ENCODE data around the gene ARID3A. TPM values are rescaled to one million over a fixed set of nuclear protein-coding genes. Genes with fewer than 3 reads are reported as not detected.

Gene ARID3A
- total RNA-seq, 1 experiment from 2014 or later, result 28.9 TPM

DNA sequence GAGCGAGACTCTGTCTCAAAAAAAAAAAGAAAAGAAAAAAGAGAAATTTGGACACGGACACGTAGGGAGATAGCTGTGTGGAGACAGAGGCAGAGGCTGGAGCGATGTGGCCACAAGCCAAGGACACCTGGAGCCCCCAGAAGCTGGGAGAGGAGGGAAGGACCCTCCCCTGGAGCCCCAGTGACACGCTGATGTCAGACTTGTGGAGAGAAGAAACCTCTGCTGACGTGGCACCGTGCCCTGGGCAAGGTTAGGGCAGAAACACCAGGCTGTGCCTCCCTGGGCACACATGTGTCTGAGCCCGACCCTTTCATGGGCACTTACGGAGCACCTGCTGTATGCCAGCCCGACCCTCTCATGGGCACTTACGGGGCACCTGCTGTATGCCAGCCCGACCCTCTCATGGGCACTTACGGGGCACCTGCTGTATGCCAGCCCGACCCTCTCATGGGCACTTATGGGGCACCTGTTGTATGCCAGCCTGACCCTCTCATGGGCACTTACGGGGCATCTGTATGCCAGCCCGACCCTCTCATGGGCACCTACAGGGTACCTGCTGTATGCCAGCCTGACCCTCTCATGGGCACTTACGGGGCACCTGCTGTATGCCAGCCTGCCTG lies 17.8 kb downstream of the ARID3A start:
- no peaks in the 10 kb centered on the region for H3K27me3 ChIP-seq (ENCODE audit: control insufficient read depth, insufficient read depth, low read length)
- in situ Hi-C loops (cut with HindIII; ENCODE audit: low pct_unique_long_range_greater_than_20kb, low sequenced_read_pairs), result no loop called here
- no peaks in the 10 kb centered on the region for H3K9me3 ChIP-seq (ENCODE audit: control insufficient read depth, insufficient read depth, low read depth, low read length)
- CTCF ChIA-PET, result no interaction called here
- ATAC-seq, result no peak
- H3K4me3 ChIP-seq (ENCODE audit: low read depth in 2 of 2, low read length in 2 of 2), result no peak overlapping the region
- DNase-seq (ENCODE audit: low read depth, low spot score), result no peak
- no peak overlapping the region for H3K27ac ChIP-seq (ENCODE audit: low read length)
- no peaks in the 10 kb centered on the region for H3K36me3 ChIP-seq (ENCODE audit: control insufficient read depth, insufficient read depth, low read length)
- BruUV-seq (replicated peaks), result no TSS peak
- TF ChIP-seq REST (IDR thresholded peaks at IDR 0.05; ENCODE audit: insufficient read depth in 1 of 2, low read depth in 2 of 2, low read length in 1 of 2) (no peak), SIN3A (IDR thresholded peaks at IDR 0.05; ENCODE audit: borderline replicate concordance, insufficient read depth, low read depth, low read length) (no peak), POLR2AphosphoS5 (IDR thresholded peaks at IDR 0.05; ENCODE audit: low read depth, low read length) (no peak), TCF7L2 (IDR thresholded peaks at IDR 0.05; ENCODE audit: low read depth, low read length) (no peak)
- TF ChIP-seq, protein P1, sequence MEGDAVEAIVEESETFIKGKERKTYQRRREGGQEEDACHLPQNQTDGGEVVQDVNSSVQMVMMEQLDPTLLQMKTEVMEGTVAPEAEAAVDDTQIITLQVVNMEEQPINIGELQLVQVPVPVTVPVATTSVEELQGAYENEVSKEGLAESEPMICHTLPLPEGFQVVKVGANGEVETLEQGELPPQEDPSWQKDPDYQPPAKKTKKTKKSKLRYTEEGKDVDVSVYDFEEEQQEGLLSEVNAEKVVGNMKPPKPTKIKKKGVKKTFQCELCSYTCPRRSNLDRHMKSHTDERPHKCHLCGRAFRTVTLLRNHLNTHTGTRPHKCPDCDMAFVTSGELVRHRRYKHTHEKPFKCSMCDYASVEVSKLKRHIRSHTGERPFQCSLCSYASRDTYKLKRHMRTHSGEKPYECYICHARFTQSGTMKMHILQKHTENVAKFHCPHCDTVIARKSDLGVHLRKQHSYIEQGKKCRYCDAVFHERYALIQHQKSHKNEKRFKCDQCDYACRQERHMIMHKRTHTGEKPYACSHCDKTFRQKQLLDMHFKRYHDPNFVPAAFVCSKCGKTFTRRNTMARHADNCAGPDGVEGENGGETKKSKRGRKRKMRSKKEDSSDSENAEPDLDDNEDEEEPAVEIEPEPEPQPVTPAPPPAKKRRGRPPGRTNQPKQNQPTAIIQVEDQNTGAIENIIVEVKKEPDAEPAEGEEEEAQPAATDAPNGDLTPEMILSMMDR (IDR thresholded peaks at IDR 0.05), result no peak
- intact Hi-C loops (cut with micrococcal nuclease; ENCODE audit: unreplicated experiment), result no loop called here
- POLR2A ChIA-PET, result interaction anchor here (0.7 kb wide), 1 partner anchor 1621 kb away, joined by 3 read pairs; no protein-coding TSS in a partner anchor
- H3K4me1 ChIP-seq (ENCODE audit: control insufficient read depth, insufficient read depth, low read length), result peaks cover 5% of the 10 kb centered on the region

DNA sequence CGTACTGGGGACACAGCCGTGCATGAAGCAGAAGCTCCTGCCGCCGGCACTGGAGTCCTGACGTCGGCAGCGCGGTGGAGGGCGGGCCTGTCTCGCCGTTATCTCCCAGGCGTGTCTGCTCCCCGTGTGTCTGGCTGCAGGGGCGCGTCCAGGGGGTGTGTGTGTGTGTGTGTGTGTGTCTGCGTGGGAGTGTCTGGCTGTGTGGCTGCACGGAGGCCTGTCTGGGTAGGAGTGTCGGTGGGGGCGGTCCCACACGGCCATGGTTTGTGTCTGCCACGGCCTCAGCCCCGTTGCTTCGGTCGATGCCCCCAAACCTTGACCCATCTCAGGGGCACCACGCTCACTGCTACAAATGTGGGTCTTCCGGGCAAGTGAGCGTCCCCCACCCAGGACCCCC lies 18.3 kb downstream of the ARID3A start:
- ChIA-PET CTCF (no interaction called here), POLR2A (no interaction called here)
- in situ Hi-C loops (cut with HindIII; ENCODE audit: low pct_unique_long_range_greater_than_20kb, low sequenced_read_pairs), result no loop called here
- no peaks in the 10 kb centered on the region for H3K9me3 ChIP-seq (ENCODE audit: control insufficient read depth, insufficient read depth, low read depth, low read length)
- BruUV-seq (replicated peaks), result no TSS peak
- TF ChIP-seq REST (IDR thresholded peaks at IDR 0.05; ENCODE audit: insufficient read depth in 1 of 2, low read depth in 2 of 2, low read length in 1 of 2), result no peak
- TF ChIP-seq SIN3A (IDR thresholded peaks at IDR 0.05; ENCODE audit: borderline replicate concordance, insufficient read depth, low read depth, low read length), result no peak
- TF ChIP-seq POLR2AphosphoS5 (IDR thresholded peaks at IDR 0.05; ENCODE audit: low read depth, low read length), result no peak
- TF ChIP-seq, protein P1 (IDR thresholded peaks at IDR 0.05), result no peak
- no peaks in the 10 kb centered on the region for H3K36me3 ChIP-seq (ENCODE audit: control insufficient read depth, insufficient read depth, low read length)
- H3K27me3 ChIP-seq (ENCODE audit: control insufficient read depth, insufficient read depth, low read length), result no peaks in the 10 kb centered on the region
- no peak overlapping the region for H3K27ac ChIP-seq (ENCODE audit: low read length)
- no peak overlapping the region for H3K4me3 ChIP-seq (ENCODE audit: low read depth in 2 of 2, low read length in 2 of 2)
- peaks cover 5% of the 10 kb centered on the region for H3K4me1 ChIP-seq (ENCODE audit: control insufficient read depth, insufficient read depth, low read length)
- intact Hi-C loops (cut with micrococcal nuclease; ENCODE audit: unreplicated experiment), result no loop called here
- ATAC-seq, result no peak
- DNase-seq (ENCODE audit: low read depth, low spot score), result no peak

Measured in Panc1 (cell line).